GM12875 (cell line): Measurements from ENCODE around the gene DDR1.

Experiments used
- H3K4me3 ChIP-seq: one replicate; pipeline ENCODE4 v1.5.1; 2011; ENCODE audit warnings: low read depth, low read length, control low read depth
- TF ChIP-seq, protein P1 (sequence below): IDR thresholded peaks from 2 replicates; pipeline ENCODE4 v1.5.1; 2011; ENCODE audit warnings: low read depth, mild to moderate bottlenecking, control low read depth, inconsistent platforms, low read length, moderate library complexity, borderline replicate concordance; ENCODE audit not compliant: insufficient read depth

The DDR1 gene

DNA sequence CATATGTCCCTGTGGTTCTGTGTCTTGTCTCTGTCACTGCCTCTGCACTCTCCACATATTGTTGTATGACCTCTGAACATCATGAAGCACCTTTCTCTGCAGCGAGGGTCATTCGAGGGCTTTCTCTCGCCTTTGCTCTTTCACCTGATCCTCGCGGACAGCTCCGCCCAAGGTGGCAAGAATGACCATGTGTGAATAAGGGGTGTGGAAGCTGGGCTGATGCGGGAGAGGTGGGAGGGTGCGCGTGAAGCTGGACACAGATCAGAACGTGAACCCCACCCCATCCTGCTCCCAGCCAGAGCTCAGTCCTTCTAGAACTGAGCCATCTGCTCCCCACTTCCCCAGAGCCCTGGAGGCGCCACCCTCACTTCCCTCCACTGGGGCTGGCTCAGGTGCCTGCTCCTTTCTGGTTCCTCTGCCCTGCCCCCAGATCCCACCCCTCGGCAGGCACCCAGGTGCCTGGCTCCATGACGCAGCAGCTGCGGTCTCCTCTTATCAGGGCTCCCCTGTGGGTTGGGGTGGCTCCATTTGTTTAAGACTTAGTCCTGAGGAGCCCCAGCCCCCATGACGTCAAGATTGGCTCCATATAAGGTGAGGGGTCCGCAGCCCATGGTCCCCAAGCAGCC lies 56.2 kb downstream of the DDR1 start, which contains the start of gene MUCL3:
TSS of gene MUCL3 (plus strand) at position 613 of the 626 bp plus-strand sequence. CDS start 27 bp downstream, outside the sequence.
- TF ChIP-seq, protein P1, sequence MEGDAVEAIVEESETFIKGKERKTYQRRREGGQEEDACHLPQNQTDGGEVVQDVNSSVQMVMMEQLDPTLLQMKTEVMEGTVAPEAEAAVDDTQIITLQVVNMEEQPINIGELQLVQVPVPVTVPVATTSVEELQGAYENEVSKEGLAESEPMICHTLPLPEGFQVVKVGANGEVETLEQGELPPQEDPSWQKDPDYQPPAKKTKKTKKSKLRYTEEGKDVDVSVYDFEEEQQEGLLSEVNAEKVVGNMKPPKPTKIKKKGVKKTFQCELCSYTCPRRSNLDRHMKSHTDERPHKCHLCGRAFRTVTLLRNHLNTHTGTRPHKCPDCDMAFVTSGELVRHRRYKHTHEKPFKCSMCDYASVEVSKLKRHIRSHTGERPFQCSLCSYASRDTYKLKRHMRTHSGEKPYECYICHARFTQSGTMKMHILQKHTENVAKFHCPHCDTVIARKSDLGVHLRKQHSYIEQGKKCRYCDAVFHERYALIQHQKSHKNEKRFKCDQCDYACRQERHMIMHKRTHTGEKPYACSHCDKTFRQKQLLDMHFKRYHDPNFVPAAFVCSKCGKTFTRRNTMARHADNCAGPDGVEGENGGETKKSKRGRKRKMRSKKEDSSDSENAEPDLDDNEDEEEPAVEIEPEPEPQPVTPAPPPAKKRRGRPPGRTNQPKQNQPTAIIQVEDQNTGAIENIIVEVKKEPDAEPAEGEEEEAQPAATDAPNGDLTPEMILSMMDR: no peak
- H3K4me3 ChIP-seq: no peak within 1 kb of the TSS

DNA sequence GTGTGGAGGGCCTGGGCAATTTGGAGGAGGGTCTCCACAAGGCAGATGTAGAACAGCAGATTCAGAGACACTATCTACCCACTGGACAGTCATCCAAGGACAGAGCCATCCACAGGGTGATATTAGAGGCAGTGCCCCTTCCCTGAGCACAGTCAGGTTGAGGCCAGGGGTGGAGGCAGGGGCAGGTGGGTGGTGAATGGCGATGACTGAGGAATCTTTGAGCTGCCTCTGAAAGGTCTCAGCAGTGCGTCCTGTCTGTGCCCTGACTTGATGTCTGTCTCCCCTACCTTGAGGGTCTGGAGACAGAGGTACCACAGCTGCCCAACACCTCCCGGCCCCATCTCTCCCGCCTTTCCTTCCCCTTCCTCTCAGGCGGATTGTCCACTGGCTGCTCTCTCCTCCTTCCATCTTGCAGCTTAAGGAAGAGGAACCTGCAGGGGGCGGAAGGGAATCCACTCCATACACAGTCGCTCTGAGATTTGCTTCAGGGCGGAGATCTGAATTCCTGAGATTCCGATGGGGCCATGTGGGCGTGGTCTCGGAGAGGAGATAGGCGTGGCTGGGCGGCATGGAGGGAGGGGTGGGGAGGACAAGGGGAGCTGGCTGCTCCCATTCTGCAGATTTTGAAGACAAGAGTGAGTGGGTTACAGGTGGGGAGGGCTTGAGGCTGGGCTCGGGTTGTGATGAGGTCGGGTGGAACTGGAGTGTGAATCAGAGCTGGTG lies 58.2 kb downstream of the DDR1 start:
- no peak overlapping the region for H3K4me3 ChIP-seq
- TF ChIP-seq, protein P1: no peak

DNA sequence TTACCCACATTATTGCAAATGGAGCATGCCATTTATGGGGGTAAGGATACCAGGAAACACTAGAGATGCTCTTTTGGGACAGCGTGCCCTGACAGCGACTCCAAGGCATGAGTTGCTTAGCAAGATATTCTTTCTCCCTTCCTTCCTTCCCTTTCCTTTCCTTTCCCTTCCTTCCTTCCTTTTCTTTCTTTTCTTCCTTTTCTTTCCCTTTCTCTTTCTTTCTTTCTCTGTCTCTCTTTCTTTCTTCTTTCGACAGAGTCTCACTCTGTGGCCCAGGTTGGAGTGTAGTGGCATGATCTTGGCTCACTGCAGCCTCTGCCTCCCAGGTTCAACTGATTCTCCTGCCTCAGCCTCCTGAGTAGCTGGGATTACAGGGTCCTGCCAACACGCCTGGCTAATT lies 59.7 kb downstream of the DDR1 start:
- H3K4me3 ChIP-seq: no peak overlapping the region
- TF ChIP-seq, protein P1: no peak

DNA sequence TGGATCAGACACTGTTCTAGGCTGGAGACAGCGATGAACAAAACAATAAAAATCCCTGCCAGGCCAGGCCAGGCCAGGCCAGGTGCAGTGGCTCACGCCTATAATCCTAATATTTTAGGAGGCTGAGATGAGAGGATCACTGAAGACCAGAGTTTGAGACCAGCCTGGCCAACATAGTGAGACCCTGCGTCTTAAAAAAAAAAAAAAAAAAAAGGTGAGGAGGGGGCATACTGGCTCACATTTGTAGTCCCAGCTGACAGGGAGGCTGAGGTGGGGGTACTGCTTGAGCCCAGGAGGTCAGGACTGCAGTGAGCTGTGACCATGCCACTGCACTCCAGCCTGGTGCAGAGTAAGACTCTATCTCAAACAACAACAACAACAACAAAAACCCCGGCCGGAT lies 61.0 kb downstream of the DDR1 start:
- TF ChIP-seq, protein P1: no peak
- no peak overlapping the region for H3K4me3 ChIP-seq

DNA sequence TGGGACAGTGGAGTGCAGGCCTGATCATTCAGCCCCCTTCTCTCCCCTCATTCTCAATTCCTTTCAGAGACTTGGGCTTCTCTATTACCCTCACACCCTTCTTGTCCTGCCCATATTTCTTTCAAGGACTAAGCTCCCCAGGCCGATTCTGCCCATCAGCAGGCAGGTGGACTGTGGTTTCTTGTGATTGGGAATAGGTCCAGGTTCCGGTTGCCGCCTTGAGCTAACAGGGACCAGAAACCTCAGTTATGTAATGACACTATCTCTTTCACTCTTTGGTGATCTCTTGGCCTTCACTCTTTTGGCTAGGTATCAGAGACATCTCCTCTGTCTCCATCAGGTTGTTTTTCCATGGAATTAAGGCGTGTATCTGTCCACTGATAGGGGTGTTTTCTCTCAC lies 62.9 kb downstream of the DDR1 start:
- H3K4me3 ChIP-seq: no peak overlapping the region
- TF ChIP-seq, protein P1: no peak

DNA sequence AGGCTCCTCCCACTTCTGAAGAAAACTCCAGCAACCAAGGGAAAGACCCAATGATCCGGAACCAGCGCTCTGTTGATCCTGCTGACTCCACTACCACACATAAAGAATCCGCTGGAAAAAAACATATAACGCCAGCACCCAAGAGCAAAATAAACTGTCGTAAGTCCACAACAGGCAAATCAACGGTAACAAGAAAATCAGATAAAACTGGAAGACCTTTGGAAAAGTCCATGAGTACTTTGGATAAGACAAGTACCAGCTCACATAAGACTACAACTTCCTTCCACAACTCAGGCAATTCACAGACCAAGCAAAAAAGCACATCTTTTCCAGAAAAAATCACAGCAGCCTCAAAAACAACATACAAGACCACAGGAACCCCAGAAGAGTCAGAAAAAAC lies 64.5 kb downstream of the DDR1 start:
- TF ChIP-seq, protein P1: no peak
- no peak overlapping the region for H3K4me3 ChIP-seq
